HL-60/S4 treated with phorbol 12-myristate 13-acetate at 8.2 ng/mL for 4 days and 3 days (cell line): Measurements from ENCODE around the gene SASH1.

Experiments
- in situ Hi-C: fragments of 300-500 bp; cut with MboI; formaldehyde crosslinking; loops from 2 replicates; pipeline ENCODE4 v1.15.0; 2022; ENCODE audit warnings: low sequenced_read_pairs

Gene SASH1

DNA sequence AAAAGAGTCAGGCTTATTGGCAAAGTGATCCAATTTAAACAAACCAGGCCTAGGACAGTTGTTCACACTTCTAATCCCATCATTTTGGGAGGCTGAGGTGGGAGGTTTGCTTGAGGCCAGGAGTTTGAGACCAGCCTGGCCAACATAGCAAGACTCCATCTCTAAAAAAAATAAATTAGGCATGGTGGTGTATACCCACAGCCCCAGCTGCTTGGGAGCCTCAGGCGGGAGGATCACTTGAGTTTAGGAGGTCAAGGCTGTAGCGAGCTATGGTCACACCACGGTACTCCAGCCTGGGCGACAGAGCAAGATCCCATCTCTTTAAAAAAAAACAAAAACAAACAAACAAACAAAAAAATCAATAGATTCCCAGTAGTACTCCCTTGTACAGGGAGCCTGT is 86.8 kb downstream of the SASH1 start:
- in situ Hi-C loops: no loop called here

DNA sequence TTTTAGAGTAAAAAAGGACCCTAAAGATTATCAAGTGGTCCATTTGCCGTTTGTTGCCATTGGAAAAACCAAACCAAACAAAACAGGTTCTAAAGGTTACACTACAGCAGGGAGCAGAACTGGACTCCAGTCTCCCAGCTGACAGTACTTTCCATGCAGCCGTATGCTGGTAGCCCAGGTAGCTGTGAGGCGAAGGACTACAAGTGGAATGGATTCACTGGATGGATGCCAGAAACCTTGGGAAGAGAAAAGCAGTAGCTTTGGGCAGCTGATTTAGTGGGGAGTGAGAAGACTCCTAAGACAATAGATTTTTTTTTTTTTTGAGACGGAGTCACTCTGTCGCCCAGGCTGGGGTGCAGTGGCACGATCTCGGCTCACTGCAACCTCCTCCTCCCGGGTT is 88.3 kb downstream of the SASH1 start:
- in situ Hi-C loops: no loop called here

DNA sequence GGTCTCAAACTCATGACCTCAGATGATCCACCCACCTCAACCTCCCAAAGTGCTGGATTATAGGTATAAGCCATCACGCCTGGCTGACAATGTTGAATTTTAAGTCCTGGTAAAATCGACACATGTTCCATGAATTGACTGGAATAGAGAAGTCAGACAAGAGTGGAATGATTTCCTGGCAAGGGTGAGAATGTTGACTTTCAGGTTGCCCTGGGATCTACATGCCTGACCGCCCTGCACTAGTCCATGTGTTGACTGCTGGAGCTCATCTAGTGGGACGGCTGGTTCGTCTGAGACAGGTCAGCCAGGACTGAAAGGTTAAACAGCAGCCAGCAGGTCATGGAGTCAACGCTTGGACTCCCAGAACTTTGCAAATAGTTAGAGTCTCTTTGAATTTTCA is 88.8 kb downstream of the SASH1 start:
- in situ Hi-C loops: no loop called here

DNA sequence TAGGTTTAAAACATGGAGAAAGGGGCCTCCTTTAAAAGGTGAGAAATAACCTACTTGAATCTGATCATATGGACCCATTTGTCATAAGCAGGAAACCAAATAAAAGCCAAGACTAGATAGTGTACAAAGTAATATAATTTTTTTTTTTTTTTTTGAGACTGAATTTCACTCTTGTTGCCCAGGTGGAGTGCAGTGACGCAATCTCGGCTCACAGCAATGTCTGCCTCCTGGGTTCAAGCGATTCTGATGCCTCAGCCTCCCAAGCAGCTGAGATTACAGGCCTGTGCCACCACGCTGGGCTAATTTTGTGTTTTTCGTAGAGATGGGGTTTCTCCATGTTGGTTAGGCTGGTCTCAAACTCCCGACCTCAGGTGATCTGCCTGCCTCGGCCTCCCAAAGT is 89.2 kb downstream of the SASH1 start:
- in situ Hi-C loops: no loop called here

DNA sequence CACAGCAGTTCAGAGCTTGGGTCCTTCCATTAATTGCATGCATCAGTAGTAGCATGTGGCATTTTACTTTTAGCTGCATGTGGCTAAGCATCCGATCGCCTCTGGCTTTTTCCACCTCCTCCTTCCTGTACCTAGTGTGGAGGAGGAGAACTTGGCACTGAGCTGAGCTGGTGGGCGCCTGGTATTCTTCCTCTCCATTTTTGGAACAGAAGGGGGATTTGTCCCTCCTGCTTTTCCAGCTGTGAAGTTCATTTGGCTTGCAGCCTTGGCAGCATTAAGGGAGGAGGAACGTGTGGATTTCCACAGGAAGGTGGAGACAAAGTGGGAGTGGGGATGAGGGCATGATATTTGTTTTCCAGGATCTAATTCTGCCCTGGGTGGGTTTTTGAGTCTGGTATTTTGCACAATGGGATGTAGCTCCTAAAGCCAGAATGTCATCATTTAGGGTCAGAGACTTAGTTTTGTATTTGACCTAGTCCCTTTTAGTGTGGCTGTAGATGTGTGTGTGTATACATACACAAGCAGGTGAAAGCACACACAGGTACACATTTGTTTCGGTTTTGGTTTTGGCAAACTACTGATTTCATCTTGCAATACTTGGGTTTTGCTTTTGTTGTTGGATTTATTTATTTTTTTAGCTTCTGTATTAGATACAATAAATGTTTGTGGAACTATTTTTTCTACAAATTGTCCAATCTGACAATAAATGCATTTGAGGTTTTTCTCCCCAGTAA is 90.0 kb downstream of the SASH1 start:
- in situ Hi-C loops: no loop called here

DNA sequence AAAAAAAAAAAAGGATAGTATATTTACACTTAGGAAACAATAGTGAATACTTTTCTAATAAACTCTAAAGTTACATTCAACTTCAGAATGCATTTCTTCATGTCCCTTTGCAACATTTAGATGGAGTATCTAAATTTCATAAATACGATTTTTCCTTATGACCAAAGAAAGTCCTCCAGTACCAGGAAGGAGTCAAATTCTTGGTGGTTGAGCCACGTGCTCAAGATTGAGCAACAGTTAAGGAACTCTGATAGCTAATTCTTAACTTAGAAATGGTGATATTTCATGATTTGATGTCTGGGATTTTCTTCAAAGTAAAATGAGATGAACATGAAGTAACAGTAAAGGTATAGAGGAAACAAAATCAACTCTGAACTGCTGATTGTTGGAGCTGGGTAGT is 92.7 kb downstream of the SASH1 start:
- in situ Hi-C loops: no loop called here

DNA sequence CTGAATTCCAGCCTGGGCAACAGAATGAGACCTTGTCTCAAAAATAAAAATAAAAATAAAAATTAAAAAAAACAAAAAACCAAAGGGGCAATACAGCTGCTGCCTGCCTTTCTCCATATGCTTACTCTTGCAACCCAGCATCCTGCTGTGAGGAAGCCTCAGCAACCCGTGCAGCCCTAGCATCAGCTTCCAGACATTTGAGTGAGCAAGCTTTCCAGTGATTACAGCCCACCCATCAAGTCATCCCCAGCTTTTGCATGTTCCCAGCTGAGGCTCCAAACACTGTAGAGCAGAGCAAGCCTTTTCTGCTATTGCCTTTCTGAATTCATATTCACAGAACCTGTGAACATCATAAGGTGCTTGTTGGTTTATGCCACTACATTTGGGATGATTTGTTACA is 93.8 kb downstream of the SASH1 start:
- in situ Hi-C loops: no loop called here

DNA sequence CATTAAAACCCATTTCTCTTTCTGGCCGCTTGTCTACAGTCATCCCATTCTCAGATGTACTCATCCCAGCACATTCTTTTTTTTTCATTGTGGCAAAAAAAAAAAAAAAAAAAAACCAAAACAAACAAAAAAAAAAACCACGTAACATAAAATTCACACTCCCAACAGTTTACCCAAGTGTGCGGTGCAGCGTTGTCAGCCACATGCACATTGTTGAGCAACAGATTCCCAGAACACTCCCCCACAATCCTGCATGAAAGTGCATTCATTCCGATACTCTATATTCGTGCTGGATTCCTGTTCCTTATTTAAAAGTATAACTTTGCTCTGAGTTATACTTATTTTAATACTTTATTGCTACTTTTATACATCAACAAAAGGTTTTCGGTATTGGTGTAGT is 96.0 kb downstream of the SASH1 start:
- in situ Hi-C loops: no loop called here

DNA sequence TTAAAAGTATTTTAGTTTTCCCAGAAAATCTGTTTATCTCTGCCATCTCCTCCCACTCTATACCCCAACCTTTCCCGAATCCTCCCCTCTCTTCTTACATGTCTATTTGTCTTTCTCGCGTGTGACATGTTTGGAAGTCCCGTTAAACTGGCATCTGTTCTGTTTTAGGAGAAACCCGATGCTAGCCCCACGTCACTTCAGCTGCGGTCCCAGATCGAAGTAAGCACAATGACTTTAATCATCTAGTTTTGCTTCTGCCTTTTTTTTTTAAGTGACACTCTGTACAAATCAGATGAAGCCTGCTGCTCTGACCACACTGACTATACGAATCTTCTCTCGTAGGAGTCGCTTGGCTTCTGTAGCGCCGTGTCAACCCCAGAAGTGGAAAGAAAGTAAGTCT is 97.4 kb downstream of the SASH1 start:
- in situ Hi-C loops: no loop called here

DNA sequence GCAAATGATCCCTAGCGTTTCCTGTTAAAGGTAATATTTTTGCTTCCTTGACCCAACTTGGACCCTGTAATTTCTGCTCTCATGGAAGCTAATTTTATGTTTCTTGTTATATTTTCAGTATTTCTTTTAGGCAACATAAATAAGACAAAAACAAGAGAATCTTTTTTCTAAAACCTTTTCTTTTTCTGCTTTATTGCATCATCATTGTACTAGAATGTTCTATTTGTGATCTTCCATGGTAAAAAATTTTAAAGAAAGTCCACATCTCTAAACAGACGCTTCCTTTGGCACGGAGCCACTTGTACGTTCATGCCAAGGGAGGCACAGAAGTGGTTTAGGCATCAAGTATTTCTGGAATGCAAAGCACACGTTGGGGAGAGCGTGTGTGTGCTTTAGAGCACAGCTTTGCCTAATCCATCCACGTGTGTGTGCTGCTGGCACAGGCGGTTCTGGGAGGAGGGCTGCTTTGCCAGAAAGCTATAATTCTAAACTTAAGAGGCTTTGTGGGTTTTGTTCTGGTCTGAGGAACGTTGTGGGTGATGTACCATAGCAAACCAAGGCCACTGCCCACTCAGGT is 98.3 kb downstream of the SASH1 start:
- in situ Hi-C loops: no loop called here

DNA sequence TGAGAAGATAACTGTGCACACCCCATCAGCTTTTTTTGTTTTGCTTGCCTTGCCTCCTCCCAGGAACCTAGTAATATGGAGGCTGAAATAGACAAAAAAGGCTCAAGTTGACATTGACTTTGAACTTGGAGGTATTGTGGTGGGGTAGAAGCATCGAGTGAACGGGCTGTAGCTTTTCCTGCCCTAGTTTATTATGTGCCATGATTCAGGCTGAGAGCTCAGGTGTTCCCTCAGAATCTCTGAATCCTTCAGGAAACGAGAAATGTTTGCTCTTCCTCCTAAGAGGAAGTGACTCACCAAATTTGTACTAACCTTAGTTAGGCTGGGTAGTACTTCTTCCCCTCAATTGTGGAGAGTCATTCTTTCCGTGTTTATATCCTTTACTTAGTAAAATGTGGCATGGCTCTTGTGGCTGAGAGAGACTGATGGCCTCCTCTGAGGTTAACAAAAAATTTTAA is 98.8 kb downstream of the SASH1 start:
- in situ Hi-C loops: no loop called here

DNA sequence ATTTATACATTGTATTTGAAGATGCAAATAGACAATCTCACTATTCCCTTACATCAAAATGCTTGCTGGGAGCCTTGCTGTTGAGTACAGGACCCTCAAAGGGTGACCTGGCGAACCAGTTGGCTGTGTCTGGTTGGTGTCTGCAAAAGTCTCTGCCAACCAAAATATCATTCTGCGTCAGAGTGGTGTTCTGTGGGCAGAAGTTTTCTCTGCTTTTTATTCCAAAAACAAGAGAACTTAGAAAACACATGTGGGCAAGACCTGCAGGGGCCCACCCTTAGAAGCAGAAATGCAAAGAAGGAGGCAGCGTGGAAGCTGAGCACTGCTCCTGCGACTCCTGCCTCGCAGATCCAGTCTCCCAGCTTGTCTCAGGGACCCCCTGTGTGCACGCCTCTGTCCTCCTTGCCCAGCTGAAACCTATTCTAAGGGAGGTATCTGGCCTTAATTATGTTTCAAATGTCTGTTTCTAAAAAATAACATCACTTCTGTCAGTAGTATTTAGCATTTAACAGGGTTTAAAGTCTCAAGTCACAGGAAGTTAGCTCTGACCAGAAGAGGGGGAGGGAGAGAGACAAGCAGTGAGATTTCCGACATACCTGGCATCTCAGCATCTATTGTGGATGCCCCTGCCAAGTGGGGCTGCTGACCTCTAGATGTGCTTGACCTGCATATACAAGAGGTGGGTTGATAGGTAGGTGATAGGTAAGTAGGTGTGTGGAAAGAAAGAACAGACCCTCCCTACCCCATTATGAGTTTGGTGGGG is 101.3 kb downstream of the SASH1 start:
- in situ Hi-C loops: no loop called here

DNA sequence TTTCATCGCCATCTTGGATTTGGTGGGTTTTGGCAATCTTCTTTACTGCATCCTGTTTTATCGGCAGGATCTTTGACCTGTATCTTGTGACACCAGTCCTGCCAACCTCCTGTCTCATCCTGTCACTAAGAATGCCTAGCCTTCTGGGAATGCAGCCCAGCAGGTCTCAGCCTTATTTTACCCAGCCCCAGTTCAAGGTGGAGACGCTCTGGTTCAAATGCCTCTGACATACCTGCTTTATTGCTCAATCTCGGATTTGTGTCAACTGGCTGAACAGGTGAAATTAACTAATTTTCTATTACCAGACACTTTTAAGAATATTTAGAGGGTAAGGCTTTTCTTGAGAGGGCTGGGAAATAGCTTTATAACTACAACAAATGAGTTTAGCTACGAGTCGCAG is 102.5 kb downstream of the SASH1 start:
- in situ Hi-C loops: no loop called here

DNA sequence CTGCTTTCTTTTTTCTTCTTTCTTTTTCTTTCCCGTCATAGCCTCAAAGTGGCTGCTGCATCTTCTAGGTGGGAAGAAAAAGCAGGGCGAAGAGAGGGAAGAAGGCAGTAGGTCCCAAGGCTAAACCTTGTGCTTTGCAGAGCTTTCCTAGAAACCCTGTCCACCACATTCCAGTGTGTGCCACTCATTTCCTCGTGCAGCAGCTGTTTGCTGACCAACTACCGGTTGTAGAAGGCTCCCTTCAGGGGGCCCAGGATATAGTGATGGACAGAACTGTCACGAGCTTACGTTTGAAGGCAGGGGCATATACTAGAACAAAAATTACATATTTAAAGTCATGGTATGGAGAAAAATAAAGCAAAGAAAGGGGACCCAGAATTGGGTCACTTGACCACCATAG is 103.0 kb downstream of the SASH1 start:
- in situ Hi-C loops: no loop called here

DNA sequence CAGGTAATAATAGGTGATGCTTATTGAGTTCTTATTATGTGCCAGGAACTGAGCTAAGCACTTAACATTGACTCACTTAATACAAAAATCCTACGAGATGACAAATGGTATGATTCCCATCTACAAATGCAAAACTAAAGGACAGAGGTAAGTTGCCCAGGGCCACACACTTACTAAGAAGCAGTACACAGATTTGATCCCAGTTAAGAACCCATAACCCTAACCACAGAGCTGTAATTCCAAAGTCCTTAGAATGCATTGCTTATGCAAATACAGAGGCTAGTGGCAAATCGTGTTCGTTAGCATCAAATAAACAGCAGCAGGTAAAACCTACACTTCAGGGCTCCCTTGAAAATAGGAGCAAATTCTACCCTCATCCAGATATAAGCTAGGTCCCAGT is 104.0 kb downstream of the SASH1 start:
- in situ Hi-C loops: no loop called here

DNA sequence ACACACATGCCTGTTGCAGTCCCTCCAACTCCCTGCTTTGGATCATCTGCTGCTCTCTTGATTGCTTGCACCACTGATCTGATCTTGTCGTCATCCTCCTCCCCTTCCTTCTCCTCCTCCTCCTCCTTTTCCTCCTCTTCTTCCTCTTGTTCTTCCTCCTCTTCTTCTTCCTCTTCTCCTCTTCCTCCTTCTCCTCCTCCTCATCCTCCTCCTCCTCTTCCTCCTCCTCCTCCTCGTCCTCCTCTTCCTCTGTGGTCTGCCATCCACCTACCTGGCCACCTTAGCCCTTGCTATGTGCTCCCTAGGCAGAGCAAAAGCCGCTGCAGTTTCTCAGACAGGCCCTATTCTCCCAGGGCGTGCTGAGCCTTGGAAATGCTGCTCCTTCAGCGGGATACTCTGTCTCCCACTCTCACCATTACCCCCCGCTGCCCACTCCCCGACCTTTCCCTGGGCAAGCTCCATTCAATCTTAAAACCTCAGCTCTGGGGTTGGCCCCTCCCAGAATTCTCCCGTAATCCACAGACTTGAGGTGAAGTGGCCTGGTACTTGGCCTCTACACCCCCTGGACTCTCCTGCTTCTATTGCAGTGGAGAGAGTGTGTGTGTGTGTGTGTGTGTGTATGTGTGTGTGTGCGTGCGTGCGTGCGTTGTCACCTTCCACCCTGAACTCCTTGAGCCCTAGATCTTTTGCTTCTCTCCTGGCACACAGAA is 105.0 kb downstream of the SASH1 start:
- in situ Hi-C loops: no loop called here

DNA sequence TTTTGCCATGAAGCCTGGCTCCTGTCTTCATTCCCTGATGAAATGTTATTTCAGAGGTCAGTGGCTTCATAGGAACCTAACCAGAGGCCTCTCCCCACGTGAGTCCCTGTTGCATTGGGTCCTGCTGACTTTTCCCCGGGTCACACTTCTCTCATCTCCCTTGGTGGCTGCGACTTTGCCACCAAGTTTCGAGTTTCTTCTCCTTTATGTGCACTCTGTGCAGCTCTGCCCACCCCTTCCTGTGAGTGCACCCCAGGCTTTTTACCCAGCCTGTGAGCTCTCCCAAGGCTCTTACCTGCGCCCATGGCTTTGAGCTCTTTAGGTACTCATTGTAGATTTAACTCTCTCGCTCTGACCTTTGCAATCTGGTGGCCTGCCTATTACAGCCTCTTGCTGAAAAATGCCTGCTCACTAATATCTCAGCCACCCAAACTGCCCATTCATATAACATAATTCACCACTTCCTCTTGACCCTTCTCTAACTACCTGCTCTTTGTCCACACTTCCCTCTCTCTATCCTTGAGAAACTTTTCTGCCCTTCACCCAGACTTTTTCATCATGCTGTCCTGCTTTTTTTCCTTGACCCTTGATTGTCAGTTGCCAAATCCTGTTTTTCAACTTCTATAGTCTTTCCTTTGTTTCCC is 105.9 kb downstream of the SASH1 start:
- in situ Hi-C loops: no loop called here

DNA sequence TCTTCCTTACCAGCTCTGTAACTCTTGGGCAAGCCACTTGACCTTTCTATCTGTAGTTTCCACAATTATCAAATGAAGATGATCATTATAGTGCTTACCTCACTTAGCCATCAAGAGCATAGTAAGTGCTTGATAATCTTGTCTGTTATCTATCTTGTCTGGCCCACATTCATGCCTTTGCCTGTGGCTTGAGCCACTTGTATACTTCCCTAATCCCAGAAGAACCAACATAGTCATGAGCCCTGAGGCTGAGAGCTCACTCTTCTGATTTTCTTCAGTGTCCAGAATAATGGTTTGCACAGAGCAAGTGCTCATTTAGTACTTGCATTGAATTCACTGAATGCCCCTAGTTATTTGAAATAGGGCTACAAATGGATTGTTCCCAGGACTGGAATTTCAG is 108.2 kb downstream of the SASH1 start:
- in situ Hi-C loops: loop anchor here (25.0 kb wide), 1 partner anchor 264 kb away; no protein-coding TSS in a partner anchor

DNA sequence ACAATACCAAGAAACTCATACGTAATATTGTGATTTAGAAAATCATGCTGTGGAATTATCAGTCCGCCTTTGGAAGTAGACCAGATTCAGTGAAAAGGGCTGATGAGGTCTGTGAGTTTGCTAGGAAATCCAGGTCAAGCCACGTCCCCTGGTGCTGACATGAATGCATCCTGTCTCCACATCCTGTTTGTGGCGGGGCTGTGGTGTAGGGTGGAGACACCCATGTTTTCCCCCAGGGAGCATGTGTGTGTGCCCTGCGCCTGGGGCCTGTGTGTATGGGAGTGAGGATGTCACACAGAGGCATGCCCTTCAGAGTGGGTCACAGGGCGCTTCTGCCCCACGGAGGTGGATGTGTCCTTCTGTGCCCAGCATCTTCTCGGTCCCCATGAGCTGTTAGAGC is 109.1 kb downstream of the SASH1 start:
- in situ Hi-C loops: loop anchor here (25.0 kb wide), 1 partner anchor 264 kb away; no protein-coding TSS in a partner anchor

DNA sequence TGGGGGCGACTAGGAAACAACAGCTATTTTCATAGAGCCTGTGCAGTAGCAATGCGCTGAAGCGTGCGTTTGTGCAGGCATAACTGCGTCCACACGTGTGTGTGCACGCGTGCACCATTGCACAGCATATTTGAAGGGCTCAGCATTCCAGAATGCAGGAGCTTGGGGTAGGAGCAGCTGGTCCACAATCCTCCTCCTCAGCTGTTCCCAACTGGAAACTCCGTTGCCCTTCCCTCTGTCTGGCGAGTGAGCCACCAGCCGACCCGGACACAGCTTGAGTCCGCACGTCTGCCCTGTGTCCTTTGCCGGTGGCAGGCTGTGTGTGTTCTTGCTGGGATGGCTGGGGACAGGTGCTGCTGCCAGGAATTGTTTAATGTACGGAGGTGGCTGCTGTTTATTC is 110.2 kb downstream of the SASH1 start:
- in situ Hi-C loops: loop anchor here (25.0 kb wide), 1 partner anchor 266 kb away; no protein-coding TSS in a partner anchor

DNA sequence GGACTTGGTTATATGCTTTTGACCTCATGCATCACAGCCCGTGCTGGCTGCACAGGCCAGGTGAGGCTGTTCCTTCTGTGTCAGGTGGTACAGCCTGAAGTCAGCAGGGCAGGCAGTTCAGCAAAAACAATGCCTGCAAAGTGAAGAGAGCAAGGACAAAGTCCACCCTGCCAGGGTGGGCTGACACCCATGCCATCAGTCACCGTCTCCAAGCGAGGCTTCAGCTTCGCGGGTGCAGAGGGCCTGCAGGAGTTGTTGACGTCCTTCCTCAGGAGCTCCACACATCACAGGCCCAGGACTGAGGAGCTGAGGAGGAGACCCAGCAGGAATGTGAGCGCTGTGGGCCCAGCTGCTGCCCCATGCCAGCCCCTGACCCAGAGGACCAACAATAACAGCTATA is 111.3 kb downstream of the SASH1 start:
- in situ Hi-C loops: loop anchor here (25.0 kb wide), 1 partner anchor 267 kb away; no protein-coding TSS in a partner anchor
